NCI-H2107 treated with DMSO at 0.1 percent for 48 hours (cell line): ENCODE measurements around the gene PTTG1IP.

Experiments used
- DNase-seq: peaks from one replicate; lab custom pipeline; 2025; ENCODE audit not compliant: unreplicated experiment; lab: John Stamatoyannopoulos, UW

Gene PTTG1IP

GRCh38 chr21:44828362-44829056 lies 45.0 kb downstream of the PTTG1IP start:
- DNase-seq: no peak

GRCh38 chr21:44823179-44823660 lies 50.3 kb downstream of the PTTG1IP start:
- no peak for DNase-seq

GRCh38 chr21:44822484-44823178 lies 50.9 kb downstream of the PTTG1IP start:
- no peak for DNase-seq

GRCh38 chr21:44820851-44821250 lies 52.6 kb downstream of the PTTG1IP start:
- DNase-seq: no peak

- DNase-seq: no peak
Measured at GRCh38 chr21:44819283-44820243, 53.9 kb downstream of the PTTG1IP start.

GRCh38 chr21:44818640-44819011 lies 54.9 kb downstream of the PTTG1IP start:
- no peak for DNase-seq

GRCh38 chr21:44817914-44818639 lies 55.4 kb downstream of the PTTG1IP start, which contains the start of gene SUMO3:
SUMO3 (minus strand) TSS chr21:44818062; CDS start chr21:44817968, 94 bp downstream.
- DNase-seq: no peak

GRCh38 chr21:44817506-44817880 lies 56.0 kb downstream of the PTTG1IP start:
- peak; percentile 26 for DNase-seq

- DNase-seq: no peak
Measured at GRCh38 chr21:44816761-44817505, 56.6 kb downstream of the PTTG1IP start.

- no peak for DNase-seq
Measured at GRCh38 chr21:44815852-44816628, 57.5 kb downstream of the PTTG1IP start.

GRCh38 chr21:44815225-44815624 lies 58.3 kb downstream of the PTTG1IP start:
- DNase-seq: no peak

GRCh38 chr21:44814498-44815023 lies 58.9 kb downstream of the PTTG1IP start:
- DNase-seq: no peak

- DNase-seq: no peak
Measured at GRCh38 chr21:44813727-44814126, 59.8 kb downstream of the PTTG1IP start.

GRCh38 chr21:44813149-44813548 lies 60.3 kb downstream of the PTTG1IP start:
- DNase-seq: no peak

- DNase-seq: no peak
Measured at GRCh38 chr21:44812640-44813039, 60.9 kb downstream of the PTTG1IP start.

GRCh38 chr21:44810779-44811178 lies 62.7 kb downstream of the PTTG1IP start:
- DNase-seq: no peak

- DNase-seq: no peak
Measured at GRCh38 chr21:44805859-44806258, 67.6 kb downstream of the PTTG1IP start.

- no peak for DNase-seq
Measured at GRCh38 chr21:44805226-44805625, 68.3 kb downstream of the PTTG1IP start.

- DNase-seq: no peak
Measured at GRCh38 chr21:44804762-44805161, 68.7 kb downstream of the PTTG1IP start.
